GM12878 (cell line): ENCODE measurements around the gene P3H3. TPM values are rescaled to one million over a fixed set of nuclear protein-coding genes. Genes with fewer than 3 reads are reported as not detected.

ENCODE experiments used
- ATAC-seq: fragments of 200-7000 bp; cut with Tn5 transposase; 3 replicates; pipeline ENCODE4 v1.9.1; 2020; ENCODE audit warnings: mild to moderate bottlenecking, moderate library complexity
- BruUV-seq: library from RNA; stranded (reverse); fragments of 400-500 nt; replicated peaks from 2 replicates; lab custom pipeline; 2021; lab: Mats Ljungman, UMichigan
- CTCF ChIA-PET: fragments of 300-600 bp; sonication (Branson Sonifier 250); formaldehyde crosslinking; extraction: SDS; loops from one replicate; lab custom pipeline; 2021; ENCODE audit warnings: inconsistent platforms; lab: Yijun Ruan, JAX
- POLR2A ChIA-PET: fragments of 350-600 bp; formaldehyde crosslinking; extraction: SDS; loops from one replicate; lab custom pipeline; 2021; ENCODE audit warnings: inconsistent platforms; lab: Charles Lee
- RAD21 ChIA-PET: fragments of 300-600 bp; sonication (Branson Sonifier 250); formaldehyde crosslinking; loops from one replicate; lab custom pipeline; 2023; ENCODE audit warnings: antibody characterized with exemption; ENCODE audit not compliant: unreplicated experiment; lab: Charles Lee
- SMC1A ChIA-PET: fragments of 300-600 bp; sonication (Branson Sonifier 250); formaldehyde crosslinking; loops from one replicate; lab custom pipeline; 2023; ENCODE audit not compliant: unreplicated experiment, uncharacterized antibody; lab: Charles Lee
- DNase-seq: peaks from one replicate; pipeline ENCODE4 v3.0.0-alpha.2; 2011; ENCODE audit warnings: low read depth, low spot score
- FAIRE-seq: peaks from 3 replicates; lab custom pipeline; 2011; peaks lifted over from hg19 to GRCh38; lab: Jason Lieb, UNC
- H2AFZ ChIP-seq: 2 replicates; pipeline ENCODE4 v1.6.0; 2011; ENCODE audit warnings: low read depth, low read length, control low read depth; ENCODE audit not compliant: control insufficient read depth
- H3K27ac ChIP-seq: 2 replicates; pipeline ENCODE4 v1.5.1; 2011; ENCODE audit warnings: control low read depth; ENCODE audit not compliant: control insufficient read depth, insufficient read depth
- H3K27me3 ChIP-seq, 2 experiments: replicated peaks in 1 of 2; 2 replicates each; pipeline versions ENCODE4 v1.6.0 to v1.6.1; 2011; ENCODE audit warnings: low read length in 1 of 2; ENCODE audit not compliant: control insufficient read depth in 2 of 2, insufficient read depth in 2 of 2
- H3K36me3 ChIP-seq, 2 experiments: 2 replicates each; pipeline ENCODE4 v1.5.1; 2011; ENCODE audit warnings: low read length in 1 of 2; ENCODE audit not compliant: control insufficient read depth in 2 of 2, insufficient read depth in 2 of 2
- H3K4me1 ChIP-seq: 2 replicates; pipeline ENCODE4 v1.6.1; 2011; ENCODE audit warnings: mild to moderate bottlenecking, low read length, moderate library complexity, mixed read lengths; ENCODE audit not compliant: control insufficient read depth, insufficient read depth
- H3K4me2 ChIP-seq: 2 replicates; pipeline ENCODE4 v1.6.0; 2011; ENCODE audit warnings: control low read depth; ENCODE audit not compliant: control insufficient read depth, insufficient read depth
- H3K4me3 ChIP-seq: fragments of 200-600 bp; sonication (generic); 2 replicates; pipeline ENCODE4 v1.5.1; 2016
- H3K79me2 ChIP-seq: 2 replicates; pipeline ENCODE4 v1.6.0; 2011; ENCODE audit warnings: low read length; ENCODE audit not compliant: control insufficient read depth, insufficient read depth
- H3K9ac ChIP-seq: 2 replicates; pipeline ENCODE4 v1.8.0; 2011; ENCODE audit warnings: low read length, control low read depth, mixed read lengths; ENCODE audit not compliant: control insufficient read depth, insufficient read depth
- H3K9me3 ChIP-seq: replicated peaks from 3 replicates; pipeline ENCODE4 v1.5.1; 2011; ENCODE audit warnings: mild to moderate bottlenecking, low read length; ENCODE audit not compliant: control insufficient read depth, insufficient read depth
- H4K20me1 ChIP-seq: 2 replicates; pipeline ENCODE4 v1.6.0; 2011; ENCODE audit not compliant: control insufficient read depth, insufficient read depth
- NFXL1 ChIP-seq: fragments of 450-650 bp; IDR thresholded peaks from 2 replicates; pipeline ENCODE4 v1.6.1; 2017; ENCODE audit warnings: antibody characterized with exemption, mild to moderate bottlenecking, borderline replicate concordance
- NRF1 ChIP-seq: conservative IDR thresholded peaks from 2 replicates; pipeline ENCODE4 v1.6.1; 2011; ENCODE audit warnings: mild to moderate bottlenecking, low read depth, low read length, improper control_type of control experiment
- PAX5 ChIP-seq: IDR thresholded peaks from 2 replicates; pipeline ENCODE4 v1.6.1; 2011; ENCODE audit warnings: low read depth, low read length, borderline replicate concordance
- POLR2AphosphoS2 ChIP-seq: IDR thresholded peaks from 2 replicates; pipeline ENCODE4 v1.6.1; 2011; ENCODE audit warnings: low read depth, mild to moderate bottlenecking, low read length, improper control_type of control experiment, moderate library complexity
- RELA ChIP-seq: fragments of 450-650 bp; IDR thresholded peaks from 2 replicates; pipeline ENCODE4 v1.8.0; 2014; ENCODE audit warnings: borderline replicate concordance; ENCODE audit not compliant: partially characterized antibody
- STAT3 ChIP-seq: IDR thresholded peaks from 2 replicates; pipeline ENCODE4 v1.6.1; 2011; ENCODE audit warnings: low read depth, low read length, improper control_type of control experiment
- TCF12 ChIP-seq: IDR thresholded peaks from 2 replicates; pipeline ENCODE4 v1.6.1; 2011; ENCODE audit warnings: low read depth, mild to moderate bottlenecking, low read length
- WGBS: methylation state at CpG from one replicate; pipeline ENCODE4 v1.1.6; 2016; ENCODE audit warnings: low lambda C conversion rate; ENCODE audit not compliant: insufficient replicate concordance, insufficient coverage; ENCODE audit errors: missing lambda C conversion rate; 5-methylcytosine and 5-hydroxymethylcytosine counted together
- in situ Hi-C: fragments of 300-500 bp; cut with MboI; formaldehyde crosslinking; loops from 9 replicates; pipeline ENCODE4 v1.14.3; 2018; ENCODE audit warnings: mixed read lengths
- intact Hi-C: fragments of 100-400 bp; cut with micrococcal nuclease; formaldehyde crosslinking; loops from one replicate; pipeline ENCODE4 v1.14.2; 2022; ENCODE audit not compliant: unreplicated experiment
- polyA plus RNA-seq, 11 experiments: library from polyadenylated mRNA; depleted of rRNA in 4 of 11; unstranded in 6 of 11; stranded (reverse) in 5 of 11; fragments of >200 nt; fragmentation: Nextera tagmentation in 4 of 11; fragmentation: Illumina TruSeq in 1 of 11; extraction: Ambion mirVana in 4 of 11; extraction: Trizol in 1 of 11; gene quantifications; 1 replicate in 1 of 11; 2 replicates in 10 of 11; pipeline versions ENCODE4 v1.2.1 to v1.2.3, GENCODE V29; 2011 to 2016; ENCODE audit warnings: inconsistent platforms in 2 of 11, missing spikeins in 2 of 11, low read depth in 1 of 11
- total RNA-seq, 4 experiments: library from RNA; depleted of rRNA in 3 of 4; stranded (reverse); fragments of >200 nt in 3 of 4; fragmentation: Illumina TruSeq in 1 of 4; extraction: Trizol in 1 of 4; gene quantifications; 2 replicates each; pipeline versions ENCODE4 v1.2.1 to v1.2.3, GENCODE V29; 2013 to 2021
- TF ChIP-seq, protein P1 (sequence below): fragments of 450-650 bp; IDR thresholded peaks from 2 replicates; pipeline ENCODE4 v1.6.1; 2016; ENCODE audit warnings: mild to moderate bottlenecking
- TF ChIP-seq, protein P2 (sequence below): IDR thresholded peaks from 2 replicates; pipeline ENCODE4 v1.6.1; 2011; ENCODE audit warnings: borderline replicate concordance, low read depth, mild to moderate bottlenecking, moderate library complexity, low read length; ENCODE audit not compliant: insufficient read depth, poor library complexity, severe bottlenecking

The P3H3 gene
- total and polyA plus RNA-seq, 10 of the 15 experiments (the other 5 are each of a cell fraction or from before 2014, with no cell fraction given), result 0.03 to 0.21 (median 0.05) TPM; not detected in 7

DNA sequence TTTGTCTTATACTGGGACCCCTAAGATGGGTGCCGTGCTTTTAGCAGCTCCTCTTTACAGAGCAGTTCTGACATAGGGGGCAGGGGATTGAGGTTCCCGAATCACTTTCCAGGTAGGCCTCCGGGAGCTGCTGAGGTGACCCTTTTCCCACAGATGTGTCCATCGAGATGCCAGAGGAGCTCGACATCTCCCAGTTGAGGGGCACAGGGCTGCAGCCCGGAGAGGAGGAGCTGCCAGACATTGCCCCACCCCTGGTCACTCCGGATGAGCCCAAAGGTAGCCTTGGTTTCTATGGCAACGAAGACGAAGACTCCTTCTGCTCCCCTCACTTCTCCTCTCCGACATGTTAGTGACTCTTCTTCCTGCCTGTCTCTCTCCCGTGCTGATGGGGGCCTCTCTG, 34.8 kb downstream of the P3H3 start:
- Histone ChIP-seq H2AFZ (no peak overlapping the region), H4K20me1 (no peaks in the 10 kb centered on the region), H3K4me1 (peaks cover 6% of the 10 kb centered on the region), H3K9me3 (no peaks in the 10 kb centered on the region), H3K36me3 (peaks cover 30 to 40% of the 10 kb centered on the region in 2 experiments), H3K27me3 (no peaks in the 10 kb centered on the region), H3K4me3 (no peak overlapping the region), H3K27ac (no peak overlapping the region), H3K79me2 (peaks cover 12% of the 10 kb centered on the region), H3K9ac (no peak overlapping the region), H3K4me2 (no peak overlapping the region)
- DNase-seq (no peak), ATAC-seq (no peak), FAIRE-seq (no peak)
- ChIA-PET POLR2A (no interaction called here), RAD21 (no interaction called here), SMC1A (no interaction called here), CTCF (interaction anchor here (1.7 kb wide), 1 partner anchor 10 kb away, joined by 4 read pairs; the partner anchor contains the start of gene SPSB2)
- TF ChIP-seq STAT3 (no peak), PAX5 (no peak), NFXL1 (no peak), TCF12 (no peak), POLR2AphosphoS2 (no peak), NRF1 (no peak), RELA (no peak)
- TF ChIP-seq, protein P1, sequence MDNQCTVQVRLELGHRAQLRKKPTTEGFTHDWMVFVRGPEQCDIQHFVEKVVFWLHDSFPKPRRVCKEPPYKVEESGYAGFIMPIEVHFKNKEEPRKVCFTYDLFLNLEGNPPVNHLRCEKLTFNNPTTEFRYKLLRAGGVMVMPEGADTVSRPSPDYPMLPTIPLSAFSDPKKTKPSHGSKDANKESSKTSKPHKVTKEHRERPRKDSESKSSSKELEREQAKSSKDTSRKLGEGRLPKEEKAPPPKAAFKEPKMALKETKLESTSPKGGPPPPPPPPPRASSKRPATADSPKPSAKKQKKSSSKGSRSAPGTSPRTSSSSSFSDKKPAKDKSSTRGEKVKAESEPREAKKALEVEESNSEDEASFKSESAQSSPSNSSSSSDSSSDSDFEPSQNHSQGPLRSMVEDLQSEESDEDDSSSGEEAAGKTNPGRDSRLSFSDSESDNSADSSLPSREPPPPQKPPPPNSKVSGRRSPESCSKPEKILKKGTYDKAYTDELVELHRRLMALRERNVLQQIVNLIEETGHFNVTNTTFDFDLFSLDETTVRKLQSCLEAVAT, result no peak
- TF ChIP-seq, protein P2, sequence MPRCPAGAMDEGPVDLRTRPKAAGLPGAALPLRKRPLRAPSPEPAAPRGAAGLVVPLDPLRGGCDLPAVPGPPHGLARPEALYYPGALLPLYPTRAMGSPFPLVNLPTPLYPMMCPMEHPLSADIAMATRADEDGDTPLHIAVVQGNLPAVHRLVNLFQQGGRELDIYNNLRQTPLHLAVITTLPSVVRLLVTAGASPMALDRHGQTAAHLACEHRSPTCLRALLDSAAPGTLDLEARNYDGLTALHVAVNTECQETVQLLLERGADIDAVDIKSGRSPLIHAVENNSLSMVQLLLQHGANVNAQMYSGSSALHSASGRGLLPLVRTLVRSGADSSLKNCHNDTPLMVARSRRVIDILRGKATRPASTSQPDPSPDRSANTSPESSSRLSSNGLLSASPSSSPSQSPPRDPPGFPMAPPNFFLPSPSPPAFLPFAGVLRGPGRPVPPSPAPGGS, result no peak
- no TSS peak for BruUV-seq
- intact Hi-C loops, result no loop called here
- 96% methylated on average over 11 of the region's 11 CpGs for WGBS
- in situ Hi-C loops, result no loop called here
